Endothelial cell of hepatic sinusoid (primary cell): ENCODE measurements around the gene PRSS38.
"Not testable (repeated sequence)": the region's sequence is repeated elsewhere in the genome, so short reads cannot be mapped to it uniquely, and the experiment has no call there.

Experiments
- in situ Hi-C: cut with HindIII; loops from 2 replicates; pipeline ENCODE4 v1.10.0; 2017; ENCODE audit warnings: low sequenced_read_pairs

PRSS38 gene

DNA sequence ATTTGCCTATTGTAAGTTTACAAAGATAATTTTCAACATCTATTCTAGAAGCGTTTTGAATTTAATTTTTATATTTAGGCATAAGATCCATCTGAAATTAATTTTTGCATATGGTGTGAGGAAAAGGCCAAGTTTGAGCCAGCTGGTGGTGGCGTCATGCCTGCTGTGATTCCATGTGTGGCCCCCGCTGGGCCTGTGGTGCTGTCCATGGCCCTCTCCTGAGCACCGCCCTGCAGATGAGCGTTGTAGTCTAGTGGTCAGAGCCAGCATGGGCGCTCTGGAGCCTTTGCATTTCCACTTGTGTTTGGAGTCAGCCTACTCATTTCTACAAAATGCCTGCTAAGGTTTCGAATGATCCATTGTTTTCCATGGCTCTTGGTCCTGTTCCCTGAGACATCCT, 22.7 kb downstream of the PRSS38 start:
- in situ Hi-C loops, result no loop called here

DNA sequence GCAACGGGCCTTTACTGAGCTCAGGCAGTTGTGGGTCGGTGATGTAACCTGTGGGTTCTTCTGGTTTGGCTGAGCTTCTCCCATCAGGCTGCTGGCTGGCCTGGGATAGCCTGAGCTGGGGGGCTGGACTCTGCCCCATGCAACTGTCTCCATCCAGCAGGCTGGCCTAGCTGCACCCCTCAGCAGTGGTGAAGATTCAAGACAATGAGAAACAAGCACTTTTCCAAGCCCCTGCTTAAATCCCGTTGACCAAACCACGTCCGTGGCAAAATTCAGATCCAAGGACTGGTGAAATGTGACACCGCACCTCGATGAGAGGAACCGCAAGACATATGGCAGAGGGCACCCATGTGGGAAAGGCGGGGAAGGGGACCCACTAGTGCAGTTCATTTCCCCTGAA, 25.6 kb downstream of the PRSS38 start:
- in situ Hi-C loops, result loop anchor here (5.0 kb wide), 2 partner anchors 34 to 71 kb away; no protein-coding TSS in a partner anchor

DNA sequence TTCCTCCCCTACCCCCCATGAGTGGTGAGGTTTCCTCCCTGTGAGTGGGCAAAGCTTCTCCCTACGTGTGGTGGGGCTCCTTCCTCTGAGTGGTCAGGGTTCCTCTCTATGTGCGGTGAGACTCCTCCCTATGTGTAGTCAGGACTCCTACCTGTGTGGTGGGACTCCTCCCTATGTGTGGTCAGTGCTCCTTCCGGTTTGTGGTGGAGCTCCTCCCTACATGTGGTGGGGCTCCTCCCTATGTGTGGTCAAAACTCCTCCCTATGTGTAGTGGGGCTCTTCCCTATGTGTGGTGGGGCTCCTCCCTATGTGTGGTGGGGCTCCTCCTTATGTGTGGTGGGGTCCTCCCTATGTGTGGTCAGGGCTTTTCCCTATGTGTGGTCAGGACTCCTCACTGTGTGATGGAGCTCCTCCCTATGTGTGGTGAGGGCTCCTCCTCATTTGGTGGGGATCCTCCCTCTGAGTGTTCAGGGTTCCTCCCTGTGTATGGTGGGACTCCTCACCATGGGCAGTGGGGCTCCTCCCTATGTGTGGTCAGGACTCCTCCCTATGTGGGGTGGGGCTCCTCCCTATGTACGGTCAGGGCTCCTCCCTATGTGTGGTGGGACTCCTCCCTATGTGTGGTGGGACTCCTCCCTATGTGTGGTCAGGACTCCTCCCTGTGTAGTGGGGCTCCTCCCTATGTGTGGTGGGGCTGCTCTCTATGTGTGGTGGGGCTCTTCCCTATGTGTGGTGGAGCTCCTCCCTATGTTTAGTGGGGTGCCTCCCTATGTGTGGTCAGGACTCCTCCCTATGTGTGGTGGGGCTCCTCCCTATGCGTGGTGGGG, 29.1 kb downstream of the PRSS38 start:
- in situ Hi-C loops, result loop anchor here (5.0 kb wide), 2 partner anchors 37 to 68 kb away; no protein-coding TSS in a partner anchor

DNA sequence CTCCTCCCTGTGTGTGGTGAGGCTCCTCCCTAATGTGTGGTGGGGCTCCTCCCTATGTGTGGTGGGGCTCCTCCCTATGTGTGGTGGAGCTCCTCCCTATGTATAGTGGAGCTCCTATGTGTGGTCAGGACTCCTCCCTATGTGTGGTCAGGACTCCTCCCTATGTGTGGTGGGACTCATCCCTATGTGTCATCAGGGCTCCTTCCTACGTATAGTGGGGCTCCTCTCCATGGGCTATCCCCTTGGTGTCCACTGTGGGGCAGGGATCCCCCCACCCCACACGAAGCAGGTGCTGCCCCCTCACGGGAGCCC, 29.6 kb downstream of the PRSS38 start:
- in situ Hi-C loops, result no loop called here

DNA sequence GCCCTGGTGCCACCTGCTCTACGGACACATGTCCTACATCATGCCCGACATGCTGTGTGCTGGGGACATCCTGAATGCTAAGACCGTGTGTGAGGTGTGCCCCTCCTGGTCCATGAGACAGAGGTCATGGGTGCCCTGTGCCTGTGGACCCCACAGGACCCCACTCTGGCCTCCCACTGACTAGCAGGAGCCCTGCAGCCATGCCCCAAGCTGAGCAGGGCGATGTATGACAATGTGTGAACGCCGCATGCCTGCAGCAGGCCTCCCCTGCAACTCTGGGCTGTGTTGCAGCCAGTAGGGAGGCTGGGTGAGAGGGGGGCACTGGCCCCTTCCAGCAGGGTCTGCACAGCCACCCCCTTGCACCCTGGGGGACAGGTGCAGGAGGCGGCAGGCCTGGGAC, 30.0 kb downstream of the PRSS38 start:
- in situ Hi-C loops, result no loop called here

DNA sequence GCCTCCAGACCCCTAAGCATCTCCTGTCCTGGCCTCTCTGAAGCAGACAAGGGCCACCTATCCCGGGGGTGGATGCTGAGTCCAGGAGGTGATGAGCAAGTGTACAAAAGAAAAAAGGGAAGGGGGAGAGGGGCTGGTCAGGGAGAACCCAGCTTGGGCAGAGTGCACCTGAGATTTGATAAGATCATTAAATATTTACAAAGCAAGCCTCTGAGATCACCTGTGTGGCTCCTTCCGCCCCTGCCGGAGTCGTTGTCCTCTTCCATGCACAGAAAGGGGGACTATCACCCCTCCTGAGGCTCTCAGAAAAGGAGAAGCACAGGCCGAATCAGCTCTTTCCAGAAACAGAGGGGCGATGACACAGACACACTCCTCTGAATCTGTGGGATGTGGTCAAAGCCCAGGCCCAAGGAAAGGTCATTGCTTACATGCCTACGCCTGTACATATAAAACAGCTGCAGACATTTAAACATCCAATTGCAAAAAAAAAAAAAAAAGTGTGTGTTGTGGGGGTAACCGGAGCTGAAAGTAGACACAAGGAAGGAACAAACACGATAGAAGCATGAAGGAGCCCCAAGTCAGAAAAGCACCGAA, 30.9 kb downstream of the PRSS38 start:
- in situ Hi-C loops, result no loop called here

DNA sequence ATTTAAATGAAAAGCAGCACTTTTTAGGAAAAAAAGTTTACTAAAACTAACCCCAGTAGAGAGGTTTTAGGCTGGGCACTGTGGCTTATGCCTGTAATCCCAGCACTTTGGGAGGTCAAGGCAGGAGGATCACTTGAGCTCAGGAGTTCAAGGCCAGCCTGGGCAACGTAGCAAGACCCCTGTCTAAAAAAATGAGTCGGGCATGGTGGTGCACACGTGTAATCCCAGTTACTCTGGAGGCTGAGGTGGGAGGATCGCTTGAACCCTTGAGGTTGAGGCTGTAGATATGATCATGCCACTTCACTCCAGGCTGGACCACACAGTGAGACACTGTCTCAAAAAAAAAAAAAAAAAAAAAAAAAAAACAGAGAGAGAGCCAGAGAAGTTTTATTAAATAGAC, 31.6 kb downstream of the PRSS38 start:
- in situ Hi-C loops, result not testable (repeated sequence)

DNA sequence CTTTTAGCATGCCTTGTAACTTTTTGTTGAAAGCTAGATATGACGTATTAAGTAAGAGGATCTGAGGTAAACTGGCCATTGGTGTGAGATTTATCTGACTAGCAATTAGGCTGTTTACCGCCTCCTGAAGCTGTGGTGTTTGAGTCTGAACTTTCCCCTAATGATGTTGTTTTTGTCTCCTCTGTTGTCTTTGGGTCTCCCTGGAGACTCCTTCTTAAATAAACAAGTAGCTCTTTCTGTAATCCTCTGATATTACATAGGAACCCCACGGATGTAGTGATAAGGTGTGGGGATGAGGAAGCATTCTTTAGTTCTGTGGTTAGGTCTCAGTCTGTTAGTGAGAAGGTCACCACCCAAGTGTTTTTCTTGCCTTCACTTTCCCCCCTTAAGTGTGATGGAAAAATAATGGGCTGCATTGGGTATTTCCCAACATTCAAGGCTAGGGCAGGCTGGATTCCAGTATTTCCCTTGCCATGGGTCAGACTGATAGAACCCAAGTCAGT, 33.0 kb downstream of the PRSS38 start:
- in situ Hi-C loops, result no loop called here

DNA sequence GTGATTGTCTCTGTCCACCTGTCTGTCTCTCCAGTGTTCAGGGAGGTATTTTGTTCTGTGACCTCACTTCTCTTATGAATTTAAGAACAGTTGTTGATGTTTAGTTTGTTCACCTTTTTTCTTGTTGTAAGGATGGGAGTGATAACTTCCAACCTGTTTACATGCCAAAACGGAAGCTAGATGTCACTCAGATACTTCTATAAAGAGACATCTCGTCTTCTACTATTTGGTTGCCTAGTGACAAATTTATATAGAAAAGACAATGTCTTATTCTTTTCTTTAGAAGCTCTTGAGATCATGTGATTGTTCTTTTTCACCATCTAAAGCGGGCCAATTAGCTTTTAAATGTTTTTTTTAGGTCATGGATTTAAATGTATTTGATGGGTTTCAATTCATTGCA, 33.8 kb downstream of the PRSS38 start:
- in situ Hi-C loops, result no loop called here

DNA sequence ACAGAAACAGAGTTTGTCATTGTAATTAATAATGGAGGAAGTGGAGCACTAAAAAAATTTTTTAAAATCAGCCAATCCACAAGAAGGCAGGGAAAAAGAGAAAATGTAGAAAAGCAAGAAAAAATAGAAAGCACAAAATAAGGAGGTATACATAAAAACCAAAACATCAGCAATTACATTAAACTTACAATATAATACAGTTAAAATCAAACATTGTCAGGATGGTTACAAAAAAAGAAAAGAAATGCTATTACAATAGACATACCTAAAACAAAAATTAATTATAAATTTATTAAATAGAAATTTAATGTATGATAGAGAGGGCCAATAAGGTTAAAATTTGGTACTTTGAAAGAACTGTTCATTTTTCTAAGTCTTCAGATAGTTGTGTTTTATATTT, 38.7 kb downstream of the PRSS38 start:
- in situ Hi-C loops, result no loop called here

DNA sequence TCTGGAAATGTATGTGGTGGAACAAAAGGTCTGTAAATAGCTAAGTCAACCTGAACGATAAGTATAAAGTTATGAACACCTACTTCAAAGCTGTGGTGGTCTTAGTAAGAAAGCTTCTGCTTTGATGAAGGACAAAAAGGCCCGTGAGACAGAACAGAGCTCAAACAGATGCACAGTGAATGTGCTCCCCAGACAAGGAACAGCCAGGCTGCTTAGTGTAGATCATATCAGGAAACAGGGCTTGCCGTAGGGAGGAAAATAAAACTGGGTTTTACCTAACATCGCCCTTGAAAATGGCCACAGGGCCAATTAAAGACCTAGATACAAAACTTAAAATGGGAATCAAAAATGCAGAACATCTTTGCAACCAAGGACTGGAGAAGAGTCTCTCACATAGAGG, 40.2 kb downstream of the PRSS38 start:
- in situ Hi-C loops, result no loop called here

DNA sequence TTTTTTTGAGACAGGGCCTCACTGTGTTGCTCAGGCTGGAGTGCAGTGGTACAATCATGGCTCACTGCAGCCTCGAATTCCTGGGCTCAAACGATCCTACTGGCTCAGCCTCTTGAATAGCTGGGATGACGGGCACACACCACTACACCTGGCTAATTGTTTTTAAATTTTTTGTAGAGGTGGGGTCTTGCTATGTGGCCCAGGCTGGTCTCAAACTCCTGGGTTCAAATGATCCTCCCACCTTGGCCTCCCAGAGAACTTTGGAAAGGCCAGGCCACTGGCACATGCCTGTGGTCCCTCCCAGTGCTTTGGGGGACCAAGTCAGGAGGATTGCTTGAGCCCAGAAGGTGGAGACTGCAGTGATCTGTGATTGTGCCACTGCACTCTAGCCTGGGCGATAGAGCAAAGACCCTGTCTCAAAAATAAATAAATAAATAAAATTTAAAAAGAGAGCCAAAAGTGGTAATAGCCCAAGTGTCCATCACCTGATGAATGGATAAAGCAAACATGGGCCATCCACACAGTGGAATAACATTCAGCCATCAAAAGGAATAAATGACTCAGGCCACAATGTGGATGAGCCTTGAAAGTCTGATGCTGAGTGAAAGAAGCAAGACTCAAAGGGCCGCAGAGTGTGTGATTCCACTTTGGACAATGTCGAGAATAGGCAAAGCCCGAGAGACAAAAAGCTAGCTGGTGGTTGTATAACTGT, 40.8 kb downstream of the PRSS38 start:
- in situ Hi-C loops, result no loop called here

DNA sequence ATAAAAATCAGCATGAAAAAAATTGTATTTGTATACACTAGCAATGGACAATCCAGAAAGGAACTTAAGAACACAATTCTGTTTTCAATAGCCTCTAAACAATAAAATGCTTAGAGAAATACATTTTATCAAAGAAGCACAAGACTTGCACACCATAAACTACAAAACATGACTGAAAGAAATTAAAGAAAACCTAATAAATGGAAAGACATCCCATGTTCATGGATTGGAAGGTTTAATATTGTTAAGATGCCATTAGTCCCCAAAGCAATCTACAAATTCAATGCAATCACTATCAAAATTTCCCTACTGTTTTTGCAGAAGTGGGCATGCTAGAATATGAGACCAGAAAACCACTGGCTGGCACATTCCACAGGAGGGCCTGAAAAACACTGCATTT, 49.4 kb downstream of the PRSS38 start:
- in situ Hi-C loops, result no loop called here

DNA sequence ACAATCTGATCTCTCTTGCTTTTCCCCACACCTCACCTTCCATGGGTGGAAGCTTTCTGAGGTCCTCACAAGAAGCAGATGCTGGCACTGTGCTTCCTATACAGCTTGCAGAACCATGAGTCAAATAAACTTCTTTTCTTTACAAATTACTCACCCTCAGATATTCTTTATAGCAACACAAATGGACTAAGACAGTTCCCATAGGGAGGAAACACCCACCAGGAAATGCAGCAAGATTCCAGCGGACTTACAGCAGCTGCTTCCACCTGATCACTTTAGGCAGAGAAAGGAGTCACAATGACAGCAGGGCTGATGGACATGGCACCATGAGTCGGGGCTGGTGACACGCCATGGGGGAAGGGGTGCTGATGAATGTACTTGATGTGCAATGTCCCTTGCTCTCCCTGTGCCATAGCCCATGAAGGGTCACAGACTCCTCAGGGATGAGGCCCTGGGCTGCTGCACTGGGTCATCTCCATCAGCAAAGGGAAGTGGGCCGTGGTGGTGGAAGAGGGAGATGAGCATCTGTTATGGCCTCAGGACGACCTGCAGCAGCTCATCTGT, 53.9 kb downstream of the PRSS38 start:
- in situ Hi-C loops, result no loop called here

DNA sequence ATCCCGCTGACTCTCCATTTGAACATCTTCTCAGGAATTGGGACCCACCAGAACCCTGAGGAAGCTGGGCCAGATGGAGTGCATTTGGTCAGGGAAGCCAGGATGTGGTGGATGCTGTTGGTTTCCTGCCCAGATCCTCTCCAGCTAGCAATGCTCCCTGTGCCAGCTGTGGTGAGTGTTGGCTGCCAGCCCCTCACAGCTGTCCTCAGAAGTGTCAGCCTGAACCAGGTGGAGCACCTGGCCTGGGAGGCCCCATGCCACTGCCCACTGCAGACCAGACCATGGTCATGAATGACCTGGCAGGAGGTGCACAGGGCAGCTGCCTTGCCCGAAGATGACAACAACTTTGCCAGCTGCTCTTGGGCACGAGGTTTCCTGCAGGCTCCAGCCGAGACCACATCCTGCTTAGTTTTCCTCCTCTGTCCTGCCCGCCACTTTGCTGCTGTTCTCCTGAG, 54.4 kb downstream of the PRSS38 start:
- in situ Hi-C loops, result no loop called here

DNA sequence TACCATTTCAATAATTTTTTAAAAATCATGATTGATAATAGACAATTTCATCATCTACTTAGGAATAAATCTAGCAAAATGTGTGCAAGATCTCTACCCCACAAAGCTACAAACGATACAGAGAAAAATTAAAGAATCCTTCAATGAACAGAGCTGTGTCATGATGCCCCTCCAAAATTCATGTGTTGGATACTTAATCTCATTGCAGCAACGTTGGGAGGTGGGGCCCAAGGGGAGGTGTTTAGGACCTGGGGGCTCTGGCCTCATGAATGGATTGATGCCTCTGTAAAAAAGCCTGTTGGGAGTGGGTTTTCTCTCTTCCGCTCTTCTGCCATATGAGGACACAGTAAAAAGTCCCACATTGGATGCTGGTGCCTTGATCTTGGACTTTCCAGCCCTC, 54.9 kb downstream of the PRSS38 start:
- in situ Hi-C loops, result no loop called here

DNA sequence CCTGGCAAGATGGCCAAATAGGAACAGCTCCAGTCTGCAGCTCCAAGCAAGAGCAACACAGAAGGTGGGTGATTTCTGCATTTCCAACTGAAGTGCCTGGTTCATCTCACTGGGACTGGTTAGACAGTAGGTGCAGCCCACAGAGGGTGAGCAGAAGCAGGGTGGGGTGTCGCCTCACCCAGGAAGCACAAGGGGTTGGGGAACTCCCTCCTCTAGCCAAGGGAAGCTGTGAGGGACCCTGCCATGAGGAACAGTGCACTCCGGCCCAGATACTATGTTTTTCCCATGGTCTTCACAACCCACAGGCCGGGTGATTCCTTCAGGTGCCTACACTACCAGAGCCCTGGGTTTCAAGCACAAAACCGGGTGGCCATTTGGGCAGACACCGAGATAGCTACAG, 56.4 kb downstream of the PRSS38 start:
- in situ Hi-C loops, result not testable (repeated sequence)

DNA sequence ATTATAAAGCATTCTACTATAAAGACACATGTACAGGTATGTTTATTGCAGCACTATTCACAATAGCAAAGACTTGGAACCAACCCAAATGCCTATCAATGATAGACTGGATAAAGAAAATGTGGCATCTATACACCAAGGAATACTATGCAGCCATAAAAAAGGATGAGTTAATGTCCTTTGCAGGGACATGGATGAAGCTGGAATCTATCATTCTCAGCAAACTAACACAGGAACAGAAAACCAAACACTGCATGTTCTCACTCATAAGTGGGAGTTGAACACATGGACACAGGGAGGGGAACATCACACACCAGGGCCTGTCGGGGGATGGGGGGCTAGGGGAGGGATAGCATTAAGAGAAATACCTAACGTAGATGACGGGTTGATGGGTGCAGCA, 62.3 kb downstream of the PRSS38 start:
- in situ Hi-C loops, result not testable (repeated sequence)

DNA sequence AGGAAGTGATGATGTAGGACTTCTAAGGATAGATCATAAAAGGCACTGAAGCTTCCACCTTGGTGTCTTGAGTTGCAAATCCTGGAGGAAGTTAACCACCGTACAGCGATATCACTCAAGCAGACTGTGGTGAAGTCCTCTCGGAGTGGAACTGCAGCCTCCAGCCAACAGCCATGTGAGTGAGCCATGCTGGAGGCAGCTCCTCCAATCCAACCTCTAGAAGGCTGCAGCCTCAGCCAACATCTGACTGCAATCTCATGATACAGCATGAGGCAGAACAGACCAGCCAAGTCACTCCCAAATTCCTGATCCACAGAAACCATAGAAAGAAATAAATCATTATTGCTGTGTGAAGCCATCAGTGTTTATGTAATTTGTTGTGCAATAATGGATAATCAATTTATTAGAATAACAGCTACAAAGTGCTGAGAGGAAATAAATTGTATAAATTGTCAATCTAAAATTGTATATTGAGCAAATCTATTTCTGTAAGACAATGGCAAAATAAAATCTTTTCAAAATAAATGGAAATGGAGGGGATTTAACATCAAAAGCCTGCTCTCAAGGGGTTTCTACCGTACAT, 65.0 kb downstream of the PRSS38 start:
- in situ Hi-C loops, result no loop called here

DNA sequence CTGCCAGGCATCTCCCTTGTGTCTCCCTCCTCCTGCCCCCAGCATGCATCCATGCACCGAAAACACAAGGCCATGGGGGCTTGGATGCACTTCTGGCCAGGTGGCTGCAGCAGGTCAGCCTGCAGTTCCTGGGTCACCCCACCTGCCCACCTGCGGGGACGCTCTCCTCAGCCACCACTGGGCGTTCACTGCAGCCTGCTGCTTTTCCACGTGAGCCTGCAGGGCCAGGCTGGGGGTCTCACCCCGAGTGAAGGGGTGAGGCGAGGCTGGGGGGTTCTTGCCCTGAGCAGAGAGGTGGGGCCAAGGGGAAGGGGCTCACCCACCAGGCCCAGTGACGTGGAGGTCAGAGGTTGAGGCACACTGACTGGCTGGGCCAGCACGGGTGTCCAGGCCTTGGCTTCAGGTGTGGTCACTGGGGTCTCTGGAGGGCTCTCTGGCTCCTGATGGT, 67.6 kb downstream of the PRSS38 start:
- in situ Hi-C loops, result no loop called here
